Measurements from ENCODE around the gene PFN4.

PFN4 gene

DNA sequence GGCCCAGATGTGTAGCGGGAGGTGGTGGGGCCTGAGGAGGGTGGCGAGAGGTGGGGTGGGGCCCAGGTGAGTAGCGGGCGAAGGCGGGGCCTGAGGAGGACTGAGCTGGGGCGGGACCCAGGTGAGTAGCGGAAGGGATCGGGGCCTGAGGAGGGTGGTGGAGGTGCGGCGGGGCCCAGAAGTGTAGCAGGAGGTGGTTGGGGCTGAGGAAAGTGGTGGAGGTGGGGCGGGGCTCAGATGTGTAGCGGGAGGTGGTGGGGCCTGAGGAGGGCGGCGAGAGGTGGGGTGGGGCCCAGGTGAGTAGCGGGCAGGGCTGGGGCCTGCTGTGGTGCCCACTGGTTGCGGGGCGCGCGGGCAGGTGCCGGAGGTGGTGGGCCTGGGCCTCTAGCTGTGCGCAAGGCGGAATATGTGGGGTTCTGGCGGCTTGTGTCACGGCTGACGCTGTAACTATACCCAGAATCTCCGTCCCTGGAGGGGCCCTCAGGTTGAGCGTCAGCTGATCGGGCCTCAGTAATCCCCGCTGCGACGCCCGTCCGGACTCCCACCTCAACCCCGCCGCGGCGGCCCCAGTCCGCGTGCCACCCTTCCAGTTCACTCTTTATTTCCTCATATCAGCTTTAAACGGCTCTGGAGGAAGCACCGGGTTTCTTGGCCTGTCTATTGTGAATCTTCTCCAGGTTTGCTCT is 46.1 kb downstream of the PFN4 start:
- no peak for DNase-seq

- DNase-seq = peak; percentile 98
Observed at GRCh38 chr2:24075915-24076848, 47.0 kb downstream of the PFN4 start, which contains the start of gene SF3B6. TSS of gene SF3B6 (minus strand) at chr2:24076326. CDS start at chr2:24076229, 97 bp downstream.

GRCh38 chr2:24075259-24075658 is 47.9 kb downstream of the PFN4 start:
- no peak for DNase-seq

DNA sequence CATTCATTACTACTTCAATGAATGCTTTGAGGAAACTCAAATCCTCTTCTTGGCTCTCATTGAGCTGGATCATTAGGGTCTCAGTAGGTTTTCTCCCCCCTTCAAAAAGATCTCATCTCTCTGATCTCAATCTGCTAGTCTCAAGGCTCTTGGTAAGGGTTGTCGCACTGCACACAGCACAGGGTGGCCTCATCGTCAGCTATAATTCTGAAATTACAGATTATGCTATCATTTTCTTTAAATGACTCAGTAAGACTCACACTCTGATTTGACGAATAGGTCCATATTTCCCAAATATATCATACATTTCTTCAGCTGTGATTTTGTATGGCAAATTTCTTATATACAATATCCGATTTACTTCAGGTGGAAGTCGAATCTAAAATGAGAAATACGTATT is 49.3 kb downstream of the PFN4 start:
- DNase-seq = no peak

DNA sequence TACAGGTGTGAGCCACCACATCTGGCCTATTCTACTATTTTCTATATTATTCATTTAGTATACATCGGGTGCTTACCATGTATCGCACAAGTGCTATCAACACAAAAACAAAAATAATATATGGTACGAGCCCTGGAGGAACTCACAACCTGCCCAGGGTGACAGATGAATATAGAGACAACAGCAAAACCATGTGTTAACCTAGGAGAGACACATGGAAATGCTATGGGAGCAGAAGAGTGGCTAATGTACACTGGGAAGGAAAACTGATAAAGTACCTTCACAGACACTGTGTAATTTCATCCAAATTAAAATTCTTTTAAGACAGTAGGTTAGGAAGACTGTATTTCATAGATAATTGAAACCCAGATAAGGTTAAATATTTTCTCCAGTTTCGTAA is 50.9 kb downstream of the PFN4 start:
- no peak for DNase-seq

- no peak for DNase-seq
Observed at GRCh38 chr2:24065341-24065740, 57.8 kb downstream of the PFN4 start.

Measured in fibroblast of upper back skin (primary cell).